Neural progenitor cell (in vitro differentiated cells): Measurements from ENCODE around the gene BRD8. TPM values are rescaled to one million over a fixed set of nuclear protein-coding genes. Genes with fewer than 3 reads are reported as not detected.
A peak's percentile ranks its signal among the peaks of the same experiment; 100 is the strongest.

Source experiments
- DNase-seq: peaks from one replicate; pipeline ENCODE4 v3.0.0-alpha.2; 2016; ENCODE audit warnings: low spot score
- H2AFZ ChIP-seq: fragments of 200-600 bp; sonication (generic); replicated peaks from 2 replicates; pipeline ENCODE4 v1.6.1; 2016; ENCODE audit warnings: antibody characterized with exemption
- H3F3A ChIP-seq: fragments of 200-600 bp; sonication (generic); 2 replicates; pipeline ENCODE4 v1.6.1; 2016; ENCODE audit warnings: antibody characterized with exemption, low read depth
- H3K27ac ChIP-seq: fragments of 200-600 bp; sonication (generic); 2 replicates; pipeline ENCODE4 v1.5.1; 2016; ENCODE audit warnings: mild to moderate bottlenecking
- H3K27me3 ChIP-seq: fragments of 200-600 bp; sonication (generic); 2 replicates; pipeline ENCODE4 v1.6.1; 2016; ENCODE audit warnings: mild to moderate bottlenecking, moderate library complexity
- H3K36me3 ChIP-seq: fragments of 200-600 bp; sonication (generic); 2 replicates; pipeline ENCODE4 v1.5.1; 2016
- H3K4me1 ChIP-seq: fragments of 200-600 bp; sonication (generic); 2 replicates; pipeline ENCODE4 v1.6.1; 2016; ENCODE audit warnings: mixed run types
- H3K4me2 ChIP-seq: fragments of 200-600 bp; sonication (generic); 2 replicates; pipeline ENCODE4 v1.6.1; 2016
- H3K4me3 ChIP-seq: fragments of 200-600 bp; sonication (generic); 2 replicates; pipeline ENCODE4 v1.5.1; 2016
- H3K79me2 ChIP-seq: fragments of 200-600 bp; sonication (generic); 2 replicates; pipeline ENCODE4 v1.6.1; 2016; ENCODE audit warnings: low read depth
- H3K9ac ChIP-seq: fragments of 200-600 bp; sonication (generic); 2 replicates; pipeline ENCODE4 v1.6.1; 2016
- H3K9me3 ChIP-seq: fragments of 200-600 bp; sonication (generic); 2 replicates; pipeline ENCODE4 v1.5.1; 2016; ENCODE audit warnings: low read depth
- H4K20me1 ChIP-seq: fragments of 200-600 bp; sonication (generic); 2 replicates; pipeline ENCODE4 v1.6.1; 2016; ENCODE audit warnings: low read depth
- H3K27ac Mint-ChIP-seq: 3 replicates; pipeline ENCODE4 v1.8.0; 2021; ENCODE audit warnings: mixed read lengths
- H3K27me3 Mint-ChIP-seq: 2 replicates; pipeline ENCODE4 v1.8.0; 2022; ENCODE audit warnings: low read depth, mild to moderate bottlenecking, inconsistent platforms, moderate library complexity, mixed read lengths; ENCODE audit not compliant: insufficient read depth
- H3K36me3 Mint-ChIP-seq: 3 replicates; pipeline ENCODE4 v1.8.0; 2021; ENCODE audit warnings: mixed read lengths
- H3K4me1 Mint-ChIP-seq: 3 replicates; pipeline ENCODE4 v1.8.0; 2021; ENCODE audit warnings: mixed read lengths
- H3K4me3 Mint-ChIP-seq: 3 replicates; pipeline ENCODE4 v1.8.0; 2021; ENCODE audit warnings: mild to moderate bottlenecking, moderate library complexity, mixed read lengths
- H3K9me3 Mint-ChIP-seq: 3 replicates; pipeline ENCODE4 v1.8.0; 2020; ENCODE audit warnings: mixed read lengths
- CTCF ChIP-seq: fragments of 200-600 bp; sonication (generic); IDR thresholded peaks from 2 replicates; pipeline ENCODE4 v1.5.1; 2017; ENCODE audit warnings: antibody characterized with exemption, mild to moderate bottlenecking
- EZH2 ChIP-seq: fragments of 200-600 bp; sonication (generic); IDR thresholded peaks from 2 replicates; pipeline ENCODE4 v1.6.1; 2017; ENCODE audit warnings: antibody characterized with exemption, mild to moderate bottlenecking, moderate library complexity
- EZH2phosphoT487 ChIP-seq: fragments of 200-600 bp; sonication (generic); IDR thresholded peaks from 2 replicates; pipeline ENCODE4 v1.6.1; 2017; ENCODE audit warnings: antibody characterized with exemption
- total RNA-seq: library from RNA; depleted of rRNA; stranded (reverse); fragments of >200 nt; gene quantifications from 2 replicates; pipeline ENCODE4 v1.2.3, GENCODE V29; 2015; ENCODE audit warnings: low replicate concordance

BRD8 gene
- total RNA-seq, 1 donor from 2014 or later: 150 TPM

- H3K79me2 ChIP-seq: no peaks in the 10 kb centered on the region
- TF ChIP-seq EZH2phosphoT487 (no peak), EZH2 (no peak), CTCF (no peak)
- H3K9me3 ChIP-seq: no peaks in the 10 kb centered on the region
- Mint-ChIP-seq H3K36me3 (peaks cover 2% of the 10 kb centered on the region), H3K27me3 (no peaks in the 10 kb centered on the region), H3K4me1 (peaks cover 2% of the 10 kb centered on the region), H3K9me3 (peaks cover 3% of the 10 kb centered on the region), H3K27ac (no peak overlapping the region), H3K4me3 (no peak overlapping the region)
- no peak overlapping the region for H3K9ac ChIP-seq
- H2AFZ ChIP-seq: no peak overlapping the region
- no peaks in the 10 kb centered on the region for H4K20me1 ChIP-seq
- H3K27me3 ChIP-seq: no peaks in the 10 kb centered on the region
- H3F3A ChIP-seq: no peaks in the 10 kb centered on the region
- H3K4me1 ChIP-seq: no peaks in the 10 kb centered on the region
- H3K27ac ChIP-seq: no peak overlapping the region
- DNase-seq: no peak
- H3K4me3 ChIP-seq: no peak overlapping the region
- H3K4me2 ChIP-seq: no peak overlapping the region
- H3K36me3 ChIP-seq: no peaks in the 10 kb centered on the region
These were observed 45.1 kb upstream of the BRD8 start for GRCh38 chr5:138223532-138223931.

GRCh38 chr5:138216799-138217198 lies 38.4 kb upstream of the BRD8 start:
- H3K9me3 Mint-ChIP-seq: no peaks in the 10 kb centered on the region
- no peaks in the 10 kb centered on the region for H3K27me3 ChIP-seq
- peaks cover 2% of the 10 kb centered on the region for H3K36me3 Mint-ChIP-seq
- peaks cover 14% of the 10 kb centered on the region for H3K4me1 Mint-ChIP-seq
- H2AFZ ChIP-seq: no peak overlapping the region
- H3K79me2 ChIP-seq: peaks cover 13% of the 10 kb centered on the region
- H3F3A ChIP-seq: peaks cover 4% of the 10 kb centered on the region
- no peak overlapping the region for H3K4me3 ChIP-seq
- H3K4me1 ChIP-seq: peaks cover 6% of the 10 kb centered on the region
- no peaks in the 10 kb centered on the region for H4K20me1 ChIP-seq
- H3K27ac Mint-ChIP-seq: no peak overlapping the region
- no peak for TF ChIP-seq CTCF
- TF ChIP-seq EZH2phosphoT487: no peak
- TF ChIP-seq EZH2: no peak
- H3K4me2 ChIP-seq: no peak overlapping the region
- H3K9ac ChIP-seq: no peak overlapping the region
- DNase-seq: no peak
- H3K27me3 Mint-ChIP-seq: peaks cover 2% of the 10 kb centered on the region
- no peak overlapping the region for H3K4me3 Mint-ChIP-seq
- no peaks in the 10 kb centered on the region for H3K9me3 ChIP-seq
- no peaks in the 10 kb centered on the region for H3K36me3 ChIP-seq
- H3K27ac ChIP-seq: no peak overlapping the region

GRCh38 chr5:138213161-138214029 lies 35.0 kb upstream of the BRD8 start, which contains the start of gene CDC23:
CDC23 (minus strand) TSS chr5:138213323; CDS start chr5:138213312, 11 bp downstream.
- Histone ChIP-seq H3K9me3 (no peaks in the 10 kb centered on the region), H3F3A (peaks cover 4% of the 10 kb centered on the region), H3K9ac (peak within 1 kb of the TSS; percentile 97), H3K4me1 (peaks cover 6% of the 10 kb centered on the region), H2AFZ (peak within 1 kb of the TSS; percentile 72), H3K27ac (peak within 1 kb of the TSS; percentile 69), H4K20me1 (no peaks in the 10 kb centered on the region), H3K36me3 (no peaks in the 10 kb centered on the region), H3K4me3 (peak within 1 kb of the TSS; percentile 95), H3K4me2 (peak within 1 kb of the TSS; percentile 87), H3K79me2 (peaks cover 48% of the 10 kb centered on the region), H3K27me3 (no peaks in the 10 kb centered on the region)
- peaks cover 19% of the 10 kb centered on the region for H3K4me1 Mint-ChIP-seq
- peak; percentile 4 for TF ChIP-seq CTCF
- no peak for TF ChIP-seq EZH2phosphoT487
- H3K9me3 Mint-ChIP-seq: no peaks in the 10 kb centered on the region
- peak within 1 kb of the TSS; percentile 100 for H3K4me3 Mint-ChIP-seq
- H3K27ac Mint-ChIP-seq: peak within 1 kb of the TSS; percentile 91
- DNase-seq: peak; percentile 98
- H3K36me3 Mint-ChIP-seq: peaks cover 4% of the 10 kb centered on the region
- peaks cover 2% of the 10 kb centered on the region for H3K27me3 Mint-ChIP-seq
